Endodermal cell (in vitro differentiated cells): ENCODE measurements around the gene OTOGL. TPM values are rescaled to one million over a fixed set of nuclear protein-coding genes. Genes with fewer than 3 reads are reported as not detected.
A peak's percentile ranks its signal among the peaks of the same experiment; 100 is the strongest.

Experiments used
- DNase-seq: peaks from one replicate; pipeline ENCODE4 v3.0.0-alpha.2; 2017
- H3K27ac ChIP-seq: 2 replicates; pipeline ENCODE4 v1.5.1; 2013; ENCODE audit warnings: mild to moderate bottlenecking, low read depth, low read length, moderate library complexity
- H3K27me3 ChIP-seq: 2 replicates; pipeline ENCODE4 v1.6.1; 2013; ENCODE audit warnings: mild to moderate bottlenecking, low read length, moderate library complexity; ENCODE audit not compliant: insufficient read depth, control insufficient read depth, poor library complexity, severe bottlenecking
- H3K36me3 ChIP-seq: 2 replicates; pipeline ENCODE4 v1.7.0; 2013; ENCODE audit warnings: mild to moderate bottlenecking, low read length, moderate library complexity; ENCODE audit not compliant: control insufficient read depth, insufficient read depth
- H3K4me1 ChIP-seq: one replicate; pipeline ENCODE4 v1.7.0; 2013; ENCODE audit warnings: low read length; ENCODE audit not compliant: control insufficient read depth, insufficient read depth
- H3K4me3 ChIP-seq: 2 replicates; pipeline ENCODE4 v1.5.1; 2013; ENCODE audit warnings: mild to moderate bottlenecking, low read length, moderate library complexity
- H3K9ac ChIP-seq: 2 replicates; pipeline ENCODE4 v1.6.1; 2013; ENCODE audit warnings: mild to moderate bottlenecking, low read length, moderate library complexity; ENCODE audit not compliant: poor library complexity, severe bottlenecking; ENCODE audit errors: extremely low read depth
- H3K9me3 ChIP-seq: 2 replicates; pipeline ENCODE4 v1.6.1; 2013; ENCODE audit warnings: mild to moderate bottlenecking, low read length, moderate library complexity; ENCODE audit not compliant: control insufficient read depth
- H3K27ac Mint-ChIP-seq: 2 replicates; pipeline ENCODE4 v1.8.0; 2020; ENCODE audit warnings: mixed read lengths
- H3K27me3 Mint-ChIP-seq: 2 replicates; pipeline ENCODE4 v1.8.0; 2021; ENCODE audit warnings: mild to moderate bottlenecking, mixed read lengths; ENCODE audit not compliant: insufficient read depth
- H3K36me3 Mint-ChIP-seq: 2 replicates; pipeline ENCODE4 v1.8.0; 2020; ENCODE audit warnings: low read depth, mixed read lengths
- H3K4me1 Mint-ChIP-seq: 2 replicates; pipeline ENCODE4 v1.8.0; 2020; ENCODE audit warnings: mixed read lengths
- H3K4me3 Mint-ChIP-seq: 2 replicates; pipeline ENCODE4 v1.8.0; 2020; ENCODE audit warnings: mild to moderate bottlenecking, moderate library complexity, mixed read lengths
- H3K9me3 Mint-ChIP-seq: 2 replicates; pipeline ENCODE4 v1.8.0; 2020; ENCODE audit warnings: mild to moderate bottlenecking, mixed read lengths
- CTCF ChIP-seq: fragments of 200-600 bp; sonication (generic); conservative IDR thresholded peaks from 2 replicates; pipeline ENCODE4 v1.5.0; 2021; ENCODE audit warnings: antibody characterized with exemption, mild to moderate bottlenecking
- WGBS, 2 experiments: methylation state at CpG; one replicate each; pipeline versions ENCODE4 v1.1.5 to v1.1.7; 2013; ENCODE audit warnings: missing lambda C conversion rate in 2 of 2, mixed read lengths in 1 of 2; ENCODE audit not compliant: insufficient coverage in 1 of 2, insufficient read length in 1 of 2; 5-methylcytosine and 5-hydroxymethylcytosine counted together
- total RNA-seq, 2 donors: library from RNA; stranded (reverse); fragmentation: NEBNext Ultra II Directional in 1 of 2; extraction: Animal tissue kit (Norgen Biotek cat#: 25700) in 1 of 2; gene quantifications; 2 replicates in 1 of 2; 3 replicates in 1 of 2; pipeline ENCODE4 v1.2.1, GENCODE V29; 2021

The OTOGL gene
- total RNA-seq, 2 donors from 2014 or later, result 2.4 to 11.4 TPM

GRCh38 chr12:80186727-80187217 is 87.4 kb downstream of the OTOGL start:
- DNase-seq, result peak; percentile 81
- Histone ChIP-seq H3K9ac (peak overlapping the region; percentile 11), H3K27ac (no peak overlapping the region), H3K9me3 (no peaks in the 10 kb centered on the region), H3K36me3 (no peaks in the 10 kb centered on the region), H3K4me3 (no peak overlapping the region), H3K4me1 (no peaks in the 10 kb centered on the region), H3K27me3 (no peaks in the 10 kb centered on the region)
- Mint-ChIP-seq H3K36me3 (no peaks in the 10 kb centered on the region), H3K27me3 (no peaks in the 10 kb centered on the region), H3K27ac (no peak overlapping the region), H3K4me3 (no peak overlapping the region), H3K4me1 (no peaks in the 10 kb centered on the region), H3K9me3 (no peaks in the 10 kb centered on the region)
- 50 to 100% methylated on average over 1 to 2 of the region's 2 CpGs for WGBS, 2 experiments
- peak; percentile 86 for TF ChIP-seq CTCF

GRCh38 chr12:80187660-80188090 is 88.3 kb downstream of the OTOGL start:
- no peaks in the 10 kb centered on the region for H3K36me3 ChIP-seq
- H3K36me3 Mint-ChIP-seq, result no peaks in the 10 kb centered on the region
- H3K9ac ChIP-seq, result no peak overlapping the region
- no peaks in the 10 kb centered on the region for H3K4me1 ChIP-seq
- H3K27ac Mint-ChIP-seq, result no peak overlapping the region
- WGBS, 2 experiments, result 74 to 77% methylated on average over 2 of the region's 2 CpGs
- no peak for DNase-seq
- no peak overlapping the region for H3K4me3 ChIP-seq
- TF ChIP-seq CTCF, result no peak
- no peaks in the 10 kb centered on the region for H3K9me3 Mint-ChIP-seq
- no peaks in the 10 kb centered on the region for H3K27me3 ChIP-seq
- no peak overlapping the region for H3K4me3 Mint-ChIP-seq
- H3K4me1 Mint-ChIP-seq, result no peaks in the 10 kb centered on the region
- no peaks in the 10 kb centered on the region for H3K27me3 Mint-ChIP-seq
- H3K9me3 ChIP-seq, result no peaks in the 10 kb centered on the region
- no peak overlapping the region for H3K27ac ChIP-seq

- 86 to 95% methylated on average over 1 to 2 of the region's 2 CpGs for WGBS, 2 experiments
- Mint-ChIP-seq H3K27ac (peak overlapping the region; percentile 19), H3K4me1 (no peaks in the 10 kb centered on the region), H3K36me3 (no peaks in the 10 kb centered on the region), H3K9me3 (no peaks in the 10 kb centered on the region), H3K4me3 (no peak overlapping the region), H3K27me3 (no peaks in the 10 kb centered on the region)
- Histone ChIP-seq H3K4me1 (no peaks in the 10 kb centered on the region), H3K27me3 (no peaks in the 10 kb centered on the region), H3K4me3 (no peak overlapping the region), H3K9me3 (no peaks in the 10 kb centered on the region), H3K36me3 (no peaks in the 10 kb centered on the region), H3K27ac (no peak overlapping the region), H3K9ac (no peak overlapping the region)
- TF ChIP-seq CTCF, result no peak
- DNase-seq, result no peak
Observed at GRCh38 chr12:80188576-80188975, 89.2 kb downstream of the OTOGL start.
